ENCODE results near the gene OSBPL5.

The OSBPL5 gene

GRCh38 chr11:3156661-3157311, 8.3 kb downstream of the OSBPL5 start:
- H3K4me1 ChIP-seq (ENCODE audit: control insufficient read depth, insufficient read depth, low read length) = peaks cover 5% of the 10 kb centered on the region
- no peak overlapping the region for H3K9ac ChIP-seq (ENCODE audit: low read depth, low read length)
- H3K4me3 ChIP-seq (ENCODE audit: low read depth, low read length) = no peak overlapping the region
- H3K36me3 ChIP-seq (ENCODE audit: control insufficient read depth, insufficient read depth, low read length) = no peaks in the 10 kb centered on the region
- no peaks in the 10 kb centered on the region for H3K27me3 ChIP-seq (ENCODE audit: control insufficient read depth, insufficient read depth, low read length)
- no peaks in the 10 kb centered on the region for H3K9me3 ChIP-seq (ENCODE audit: control insufficient read depth, insufficient read depth, low read length)

GRCh38 chr11:3156282-3156660, 8.8 kb downstream of the OSBPL5 start:
- Histone ChIP-seq H3K4me1 (ENCODE audit: control insufficient read depth, insufficient read depth, low read length) (peaks cover 5% of the 10 kb centered on the region), H3K9me3 (ENCODE audit: control insufficient read depth, insufficient read depth, low read length) (no peaks in the 10 kb centered on the region), H3K36me3 (ENCODE audit: control insufficient read depth, insufficient read depth, low read length) (no peaks in the 10 kb centered on the region), H3K4me3 (ENCODE audit: low read depth, low read length) (no peak overlapping the region), H3K9ac (ENCODE audit: low read depth, low read length) (no peak overlapping the region), H3K27me3 (ENCODE audit: control insufficient read depth, insufficient read depth, low read length) (no peaks in the 10 kb centered on the region)

GRCh38 chr11:3155691-3156258, 9.3 kb downstream of the OSBPL5 start:
- H3K36me3 ChIP-seq (ENCODE audit: control insufficient read depth, insufficient read depth, low read length) = no peaks in the 10 kb centered on the region
- no peaks in the 10 kb centered on the region for H3K27me3 ChIP-seq (ENCODE audit: control insufficient read depth, insufficient read depth, low read length)
- H3K9ac ChIP-seq (ENCODE audit: low read depth, low read length) = no peak overlapping the region
- H3K9me3 ChIP-seq (ENCODE audit: control insufficient read depth, insufficient read depth, low read length) = no peaks in the 10 kb centered on the region
- H3K4me1 ChIP-seq (ENCODE audit: control insufficient read depth, insufficient read depth, low read length) = peaks cover under 1% of the 10 kb centered on the region
- no peak overlapping the region for H3K4me3 ChIP-seq (ENCODE audit: low read depth, low read length)

GRCh38 chr11:3155216-3155615, 9.9 kb downstream of the OSBPL5 start:
- no peaks in the 10 kb centered on the region for H3K9me3 ChIP-seq (ENCODE audit: control insufficient read depth, insufficient read depth, low read length)
- H3K4me3 ChIP-seq (ENCODE audit: low read depth, low read length) = no peak overlapping the region
- H3K27me3 ChIP-seq (ENCODE audit: control insufficient read depth, insufficient read depth, low read length) = no peaks in the 10 kb centered on the region
- no peak overlapping the region for H3K9ac ChIP-seq (ENCODE audit: low read depth, low read length)
- H3K4me1 ChIP-seq (ENCODE audit: control insufficient read depth, insufficient read depth, low read length) = no peaks in the 10 kb centered on the region
- H3K36me3 ChIP-seq (ENCODE audit: control insufficient read depth, insufficient read depth, low read length) = no peaks in the 10 kb centered on the region

- Histone ChIP-seq H3K27me3 (ENCODE audit: control insufficient read depth, insufficient read depth, low read length) (no peaks in the 10 kb centered on the region), H3K36me3 (ENCODE audit: control insufficient read depth, insufficient read depth, low read length) (no peaks in the 10 kb centered on the region), H3K4me3 (ENCODE audit: low read depth, low read length) (no peak overlapping the region), H3K9ac (ENCODE audit: low read depth, low read length) (no peak overlapping the region), H3K4me1 (ENCODE audit: control insufficient read depth, insufficient read depth, low read length) (no peaks in the 10 kb centered on the region), H3K9me3 (ENCODE audit: control insufficient read depth, insufficient read depth, low read length) (no peaks in the 10 kb centered on the region)
Observed at GRCh38 chr11:3154001-3154599, 11.0 kb downstream of the OSBPL5 start.

- Histone ChIP-seq H3K4me1 (ENCODE audit: control insufficient read depth, insufficient read depth, low read length) (no peaks in the 10 kb centered on the region), H3K36me3 (ENCODE audit: control insufficient read depth, insufficient read depth, low read length) (no peaks in the 10 kb centered on the region)
Observed at GRCh38 chr11:3153291-3153861, 11.7 kb downstream of the OSBPL5 start.

GRCh38 chr11:3152471-3153110, 12.5 kb downstream of the OSBPL5 start:
- no peak overlapping the region for H3K9ac ChIP-seq (ENCODE audit: low read depth, low read length)
- no peaks in the 10 kb centered on the region for H3K36me3 ChIP-seq (ENCODE audit: control insufficient read depth, insufficient read depth, low read length)
- H3K4me1 ChIP-seq (ENCODE audit: control insufficient read depth, insufficient read depth, low read length) = no peaks in the 10 kb centered on the region
- no peaks in the 10 kb centered on the region for H3K9me3 ChIP-seq (ENCODE audit: control insufficient read depth, insufficient read depth, low read length)
- no peak overlapping the region for H3K4me3 ChIP-seq (ENCODE audit: low read depth, low read length)
- H3K27me3 ChIP-seq (ENCODE audit: control insufficient read depth, insufficient read depth, low read length) = no peaks in the 10 kb centered on the region

More at GRCh38 chr11:3153291-3153861, 11.7 kb downstream of the OSBPL5 start:
- no peaks in the 10 kb centered on the region for H3K9me3 ChIP-seq (ENCODE audit: control insufficient read depth, insufficient read depth, low read length)
- H3K9ac ChIP-seq (ENCODE audit: low read depth, low read length) = no peak overlapping the region
- no peaks in the 10 kb centered on the region for H3K27me3 ChIP-seq (ENCODE audit: control insufficient read depth, insufficient read depth, low read length)
- no peak overlapping the region for H3K4me3 ChIP-seq (ENCODE audit: low read depth, low read length)

- no peak overlapping the region for H3K9ac ChIP-seq (ENCODE audit: low read depth, low read length)
- H3K27me3 ChIP-seq (ENCODE audit: control insufficient read depth, insufficient read depth, low read length) = no peaks in the 10 kb centered on the region
- H3K36me3 ChIP-seq (ENCODE audit: control insufficient read depth, insufficient read depth, low read length) = no peaks in the 10 kb centered on the region
- no peak overlapping the region for H3K4me3 ChIP-seq (ENCODE audit: low read depth, low read length)
- H3K9me3 ChIP-seq (ENCODE audit: control insufficient read depth, insufficient read depth, low read length) = no peaks in the 10 kb centered on the region
- H3K4me1 ChIP-seq (ENCODE audit: control insufficient read depth, insufficient read depth, low read length) = no peaks in the 10 kb centered on the region
Observed at GRCh38 chr11:3150726-3151125, 14.4 kb downstream of the OSBPL5 start.

GRCh38 chr11:3149852-3150188, 15.3 kb downstream of the OSBPL5 start:
- Histone ChIP-seq H3K4me3 (ENCODE audit: low read depth, low read length) (no peak overlapping the region), H3K9ac (ENCODE audit: low read depth, low read length) (no peak overlapping the region), H3K9me3 (ENCODE audit: control insufficient read depth, insufficient read depth, low read length) (no peaks in the 10 kb centered on the region), H3K36me3 (ENCODE audit: control insufficient read depth, insufficient read depth, low read length) (no peaks in the 10 kb centered on the region), H3K27me3 (ENCODE audit: control insufficient read depth, insufficient read depth, low read length) (no peaks in the 10 kb centered on the region), H3K4me1 (ENCODE audit: control insufficient read depth, insufficient read depth, low read length) (no peaks in the 10 kb centered on the region)

GRCh38 chr11:3148990-3149851, 15.9 kb downstream of the OSBPL5 start:
- Histone ChIP-seq H3K36me3 (ENCODE audit: control insufficient read depth, insufficient read depth, low read length) (no peaks in the 10 kb centered on the region), H3K4me3 (ENCODE audit: low read depth, low read length) (no peak overlapping the region), H3K4me1 (ENCODE audit: control insufficient read depth, insufficient read depth, low read length) (no peaks in the 10 kb centered on the region), H3K9ac (ENCODE audit: low read depth, low read length) (no peak overlapping the region), H3K9me3 (ENCODE audit: control insufficient read depth, insufficient read depth, low read length) (no peaks in the 10 kb centered on the region), H3K27me3 (ENCODE audit: control insufficient read depth, insufficient read depth, low read length) (no peaks in the 10 kb centered on the region)

- Histone ChIP-seq H3K4me1 (ENCODE audit: control insufficient read depth, insufficient read depth, low read length) (no peaks in the 10 kb centered on the region), H3K9ac (ENCODE audit: low read depth, low read length) (no peak overlapping the region), H3K9me3 (ENCODE audit: control insufficient read depth, insufficient read depth, low read length) (no peaks in the 10 kb centered on the region), H3K36me3 (ENCODE audit: control insufficient read depth, insufficient read depth, low read length) (no peaks in the 10 kb centered on the region), H3K4me3 (ENCODE audit: low read depth, low read length) (no peak overlapping the region), H3K27me3 (ENCODE audit: control insufficient read depth, insufficient read depth, low read length) (no peaks in the 10 kb centered on the region)
Observed at GRCh38 chr11:3148255-3148989, 16.7 kb downstream of the OSBPL5 start.

All from iPS-15b (cell line).